Measurements from ENCODE around the gene TMEM151A.

The TMEM151A gene

DNA sequence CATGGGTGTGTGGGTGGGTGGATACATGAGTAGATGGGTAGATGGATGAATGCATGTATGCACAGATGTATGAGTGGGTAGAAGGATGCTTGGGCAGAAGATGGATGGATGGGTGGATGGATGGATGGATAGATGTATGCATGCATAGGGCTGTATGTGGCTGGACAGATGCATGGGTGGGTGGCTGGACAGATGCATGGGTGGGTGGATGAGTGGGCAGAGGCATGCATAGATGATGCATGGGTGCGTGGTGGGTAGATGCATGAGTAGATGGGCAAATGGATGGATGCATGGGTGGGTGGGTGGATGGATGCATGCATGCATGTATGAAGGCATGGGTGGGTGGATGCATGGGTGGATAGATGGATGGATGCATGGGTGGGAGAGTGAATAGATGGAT lies 32.0 kb downstream of the TMEM151A start:
- H3K9me3 ChIP-seq (ENCODE audit: control insufficient read depth, low read length): no peaks in the 10 kb centered on the region
- no peak overlapping the region for H3K4me3 ChIP-seq (ENCODE audit: insufficient read depth, low read depth, low read length)
- peaks cover 3% of the 10 kb centered on the region for H3K27me3 ChIP-seq (ENCODE audit: control insufficient read depth, insufficient read depth, low read length, poor library complexity, severe bottlenecking)
- peaks cover 15% of the 10 kb centered on the region for H3K4me1 ChIP-seq (ENCODE audit: control insufficient read depth, insufficient read depth, low read length)
- H3K27ac ChIP-seq (ENCODE audit: insufficient read depth, low read depth, low read length, poor library complexity, severe bottlenecking): no peak overlapping the region
- whole genome bisulfite sequencing, 2 experiments: 95% methylated on average over 1 of the region's 1 CpG
- H3K36me3 ChIP-seq (ENCODE audit: control insufficient read depth, insufficient read depth, low read length): no peaks in the 10 kb centered on the region

GRCh38 chr11:66324664-66325063 lies 33.0 kb downstream of the TMEM151A start:
- WGBS, 2 experiments: 68 to 76% methylated on average over 8 to 9 of the region's 10 CpGs
- Histone ChIP-seq H3K27me3 (ENCODE audit: control insufficient read depth, insufficient read depth, low read length, poor library complexity, severe bottlenecking) (peaks cover 6% of the 10 kb centered on the region), H3K27ac (ENCODE audit: insufficient read depth, low read depth, low read length, poor library complexity, severe bottlenecking) (no peak overlapping the region), H3K4me1 (ENCODE audit: control insufficient read depth, insufficient read depth, low read length) (peaks cover 15% of the 10 kb centered on the region), H3K4me3 (ENCODE audit: insufficient read depth, low read depth, low read length) (no peak overlapping the region), H3K9me3 (ENCODE audit: control insufficient read depth, low read length) (no peaks in the 10 kb centered on the region), H3K36me3 (ENCODE audit: control insufficient read depth, insufficient read depth, low read length) (no peaks in the 10 kb centered on the region)

GRCh38 chr11:66325263-66325671 lies 33.6 kb downstream of the TMEM151A start:
- H3K27me3 ChIP-seq (ENCODE audit: control insufficient read depth, insufficient read depth, low read length, poor library complexity, severe bottlenecking): peaks cover 6% of the 10 kb centered on the region
- H3K4me3 ChIP-seq (ENCODE audit: insufficient read depth, low read depth, low read length): no peak overlapping the region
- H3K36me3 ChIP-seq (ENCODE audit: control insufficient read depth, insufficient read depth, low read length): no peaks in the 10 kb centered on the region
- WGBS, 2 experiments: 89 to 91% methylated on average over 8 of the region's 8 CpGs
- H3K9me3 ChIP-seq (ENCODE audit: control insufficient read depth, low read length): no peaks in the 10 kb centered on the region
- no peak overlapping the region for H3K27ac ChIP-seq (ENCODE audit: insufficient read depth, low read depth, low read length, poor library complexity, severe bottlenecking)
- peaks cover 15% of the 10 kb centered on the region for H3K4me1 ChIP-seq (ENCODE audit: control insufficient read depth, insufficient read depth, low read length)

GRCh38 chr11:66326261-66327111 lies 34.8 kb downstream of the TMEM151A start:
- Histone ChIP-seq H3K4me3 (ENCODE audit: insufficient read depth, low read depth, low read length) (no peak overlapping the region), H3K9me3 (ENCODE audit: control insufficient read depth, low read length) (no peaks in the 10 kb centered on the region), H3K27me3 (ENCODE audit: control insufficient read depth, insufficient read depth, low read length, poor library complexity, severe bottlenecking) (peaks cover 6% of the 10 kb centered on the region), H3K27ac (ENCODE audit: insufficient read depth, low read depth, low read length, poor library complexity, severe bottlenecking) (no peak overlapping the region), H3K4me1 (ENCODE audit: control insufficient read depth, insufficient read depth, low read length) (peaks cover 21% of the 10 kb centered on the region), H3K36me3 (ENCODE audit: control insufficient read depth, insufficient read depth, low read length) (no peaks in the 10 kb centered on the region)
- WGBS, 2 experiments: 79 to 81% methylated on average over 21 of the region's 21 CpGs

- no peak overlapping the region for H3K27ac ChIP-seq (ENCODE audit: insufficient read depth, low read depth, low read length, poor library complexity, severe bottlenecking)
- WGBS, 2 experiments: 89 to 92% methylated on average over 10 of the region's 10 CpGs
- no peaks in the 10 kb centered on the region for H3K36me3 ChIP-seq (ENCODE audit: control insufficient read depth, insufficient read depth, low read length)
- H3K9me3 ChIP-seq (ENCODE audit: control insufficient read depth, low read length): no peaks in the 10 kb centered on the region
- H3K4me3 ChIP-seq (ENCODE audit: insufficient read depth, low read depth, low read length): no peak overlapping the region
- peaks cover 6% of the 10 kb centered on the region for H3K27me3 ChIP-seq (ENCODE audit: control insufficient read depth, insufficient read depth, low read length, poor library complexity, severe bottlenecking)
- peaks cover 21% of the 10 kb centered on the region for H3K4me1 ChIP-seq (ENCODE audit: control insufficient read depth, insufficient read depth, low read length)
These were observed 35.7 kb downstream of the TMEM151A start for GRCh38 chr11:66327171-66328030.

DNA sequence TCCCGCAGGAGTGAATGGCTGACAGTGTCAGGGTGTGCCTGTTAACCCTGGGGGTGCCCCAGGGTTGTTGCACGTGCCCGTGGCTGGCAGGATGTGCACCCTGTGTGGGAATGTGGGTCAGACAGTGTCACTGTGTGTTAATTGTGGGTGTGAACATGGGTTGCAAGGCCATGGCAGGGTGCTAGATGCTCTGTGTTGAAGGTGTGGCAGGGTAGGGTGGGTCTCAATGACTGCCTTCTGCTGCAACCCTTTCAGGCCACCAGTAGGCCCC lies 36.3 kb downstream of the TMEM151A start:
- Histone ChIP-seq H3K36me3 (ENCODE audit: control insufficient read depth, insufficient read depth, low read length) (no peaks in the 10 kb centered on the region), H3K27me3 (ENCODE audit: control insufficient read depth, insufficient read depth, low read length, poor library complexity, severe bottlenecking) (peaks cover 6% of the 10 kb centered on the region), H3K27ac (ENCODE audit: insufficient read depth, low read depth, low read length, poor library complexity, severe bottlenecking) (no peak overlapping the region), H3K4me1 (ENCODE audit: control insufficient read depth, insufficient read depth, low read length) (peaks cover 21% of the 10 kb centered on the region), H3K9me3 (ENCODE audit: control insufficient read depth, low read length) (no peaks in the 10 kb centered on the region), H3K4me3 (ENCODE audit: insufficient read depth, low read depth, low read length) (no peak overlapping the region)
- WGBS, 2 experiments: 91 to 94% methylated on average over 3 of the region's 3 CpGs

- Histone ChIP-seq H3K4me3 (ENCODE audit: insufficient read depth, low read depth, low read length) (no peak overlapping the region), H3K4me1 (ENCODE audit: control insufficient read depth, insufficient read depth, low read length) (peaks cover 21% of the 10 kb centered on the region), H3K9me3 (ENCODE audit: control insufficient read depth, low read length) (no peaks in the 10 kb centered on the region), H3K27ac (ENCODE audit: insufficient read depth, low read depth, low read length, poor library complexity, severe bottlenecking) (no peak overlapping the region), H3K36me3 (ENCODE audit: control insufficient read depth, insufficient read depth, low read length) (no peaks in the 10 kb centered on the region), H3K27me3 (ENCODE audit: control insufficient read depth, insufficient read depth, low read length, poor library complexity, severe bottlenecking) (peaks cover 6% of the 10 kb centered on the region)
- 17 to 18% methylated on average over 19 of the region's 19 CpGs for WGBS, 2 experiments
These were observed 36.8 kb downstream of the TMEM151A start for GRCh38 chr11:66328302-66329144.

DNA sequence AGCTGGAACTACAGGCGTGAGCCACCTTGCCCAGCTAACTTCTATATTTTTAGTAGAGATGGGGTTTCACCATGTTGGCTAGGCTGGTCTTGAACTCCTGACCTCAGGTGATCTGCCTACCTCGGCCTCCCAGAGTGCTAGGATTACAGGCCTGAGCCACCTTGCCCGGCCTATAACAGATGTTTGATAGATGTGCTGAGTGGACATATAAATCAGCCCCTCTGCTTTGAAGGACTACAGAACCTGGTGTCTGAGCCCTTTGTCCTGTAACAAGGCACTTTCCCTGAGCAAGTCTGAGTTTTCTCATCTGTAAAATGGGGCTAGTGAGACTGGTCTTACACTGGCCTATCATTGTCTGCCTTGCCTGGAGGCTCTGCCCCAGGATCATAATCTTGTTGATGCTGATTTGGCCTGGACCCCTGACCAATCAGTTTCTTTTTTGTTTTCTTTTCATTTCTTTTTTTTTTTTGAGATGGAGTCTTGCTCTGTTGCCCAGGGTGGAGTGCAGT lies 37.5 kb downstream of the TMEM151A start:
- peaks cover 20% of the 10 kb centered on the region for H3K4me1 ChIP-seq (ENCODE audit: control insufficient read depth, insufficient read depth, low read length)
- H3K27ac ChIP-seq (ENCODE audit: insufficient read depth, low read depth, low read length, poor library complexity, severe bottlenecking): no peak overlapping the region
- H3K9me3 ChIP-seq (ENCODE audit: control insufficient read depth, low read length): no peaks in the 10 kb centered on the region
- H3K36me3 ChIP-seq (ENCODE audit: control insufficient read depth, insufficient read depth, low read length): no peaks in the 10 kb centered on the region
- peaks cover 6% of the 10 kb centered on the region for H3K27me3 ChIP-seq (ENCODE audit: control insufficient read depth, insufficient read depth, low read length, poor library complexity, severe bottlenecking)
- 89 to 98% methylated on average over 3 of the region's 3 CpGs for WGBS, 2 experiments
- no peak overlapping the region for H3K4me3 ChIP-seq (ENCODE audit: insufficient read depth, low read depth, low read length)

- no peaks in the 10 kb centered on the region for H3K9me3 ChIP-seq (ENCODE audit: control insufficient read depth, low read length)
- WGBS, 2 experiments: 83 to 84% methylated on average over 10 of the region's 10 CpGs
These were observed 39.2 kb downstream of the TMEM151A start for GRCh38 chr11:66330931-66331330.

More at GRCh38 chr11:66330931-66331330, 39.2 kb downstream of the TMEM151A start:
- H3K27me3 ChIP-seq (ENCODE audit: control insufficient read depth, insufficient read depth, low read length, poor library complexity, severe bottlenecking): peaks cover 12% of the 10 kb centered on the region
- H3K27ac ChIP-seq (ENCODE audit: insufficient read depth, low read depth, low read length, poor library complexity, severe bottlenecking): no peak overlapping the region
- H3K4me3 ChIP-seq (ENCODE audit: insufficient read depth, low read depth, low read length): no peak overlapping the region
- peaks cover 12% of the 10 kb centered on the region for H3K4me1 ChIP-seq (ENCODE audit: control insufficient read depth, insufficient read depth, low read length)
- no peaks in the 10 kb centered on the region for H3K36me3 ChIP-seq (ENCODE audit: control insufficient read depth, insufficient read depth, low read length)
